IMR-90 (cell line): ENCODE measurements around the gene FBXO3. TPM values are rescaled to one million over a fixed set of nuclear protein-coding genes. Genes with fewer than 3 reads are reported as not detected.

Source experiments
- ATAC-seq: fragments of 200-7000 bp; cut with Tn5 transposase; 2 replicates; pipeline ENCODE4 v1.9.1; 2020; ENCODE audit warnings: low read depth, mild to moderate bottlenecking, moderate library complexity
- BruUV-seq: library from RNA; stranded (reverse); fragments of 400-500 nt; replicated peaks from 2 replicates; lab custom pipeline; 2021; lab: Mats Ljungman, UMichigan
- CTCF ChIA-PET: fragments of 300-600 bp; formaldehyde crosslinking; extraction: SDS; loops from one replicate; lab custom pipeline; 2021; ENCODE audit warnings: antibody characterized with exemption; lab: Yijun Ruan, JAX
- POLR2A ChIA-PET: fragments of 300-600 bp; sonication (Branson Sonifier 250); formaldehyde crosslinking; loops from one replicate; lab custom pipeline; 2022; ENCODE audit warnings: antibody characterized with exemption; ENCODE audit not compliant: unreplicated experiment; lab: Charles Lee
- DNase-seq: peaks from one replicate; pipeline ENCODE4 v3.0.0; 2013
- H2AFZ ChIP-seq: replicated peaks from 2 replicates; pipeline ENCODE3; 2013; ENCODE audit warnings: low read length, mild to moderate bottlenecking; ENCODE audit not compliant: poor library complexity
- H2AK5ac ChIP-seq: 2 replicates; pipeline ENCODE4 v1.6.1; 2013; ENCODE audit warnings: low read depth, low read length, inconsistent platforms
- H2AK9ac ChIP-seq: replicated peaks from 2 replicates; pipeline ENCODE3; 2013; ENCODE audit warnings: mild to moderate bottlenecking, low read depth, low read length, moderate library complexity; ENCODE audit not compliant: poor library complexity
- H2BK120ac ChIP-seq: 2 replicates; pipeline ENCODE4 v1.6.1; 2013; ENCODE audit warnings: low read depth, low read length, inconsistent platforms
- H2BK15ac ChIP-seq: 3 replicates; pipeline ENCODE4 v1.6.1; 2013; ENCODE audit warnings: low read depth, low read length, inconsistent platforms
- H2BK20ac ChIP-seq: 2 replicates; pipeline ENCODE4 v1.6.1; 2013; ENCODE audit warnings: low read depth, mild to moderate bottlenecking, inconsistent platforms, low read length, moderate library complexity
- H2BK5ac ChIP-seq: 2 replicates; pipeline ENCODE4 v1.6.1; 2013; ENCODE audit warnings: mild to moderate bottlenecking, low read depth, low read length, inconsistent platforms; ENCODE audit not compliant: poor library complexity, severe bottlenecking
- H3K14ac ChIP-seq: replicated peaks from 2 replicates; pipeline ENCODE4 v1.6.1; 2013; ENCODE audit warnings: low read depth, low read length, inconsistent platforms
- H3K18ac ChIP-seq: 2 replicates; pipeline ENCODE4 v1.6.1; 2013; ENCODE audit warnings: low read depth, low read length, control low read depth
- H3K23ac ChIP-seq: 2 replicates; pipeline ENCODE4 v1.6.1; 2013; ENCODE audit warnings: low read depth, low read length, inconsistent platforms
- H3K27ac ChIP-seq: 2 replicates; pipeline ENCODE4 v1.5.1; 2013; ENCODE audit warnings: mild to moderate bottlenecking, control low read depth, low read length; ENCODE audit not compliant: insufficient read depth
- H3K27me3 ChIP-seq: 2 replicates; pipeline ENCODE4 v1.6.1; 2013; ENCODE audit warnings: low read length; ENCODE audit not compliant: control insufficient read depth, insufficient read depth
- H3K36me3 ChIP-seq: 2 replicates; pipeline ENCODE4 v1.6.1; 2013; ENCODE audit warnings: low read length, mixed read lengths; ENCODE audit not compliant: control insufficient read depth, insufficient read depth
- H3K4ac ChIP-seq: 2 replicates; pipeline ENCODE4 v1.6.1; 2013; ENCODE audit warnings: low read depth, low read length, inconsistent platforms
- H3K4me1 ChIP-seq: 2 replicates; pipeline ENCODE4 v1.6.1; 2013; ENCODE audit warnings: low read length, mixed read lengths; ENCODE audit not compliant: control insufficient read depth, insufficient read depth
- H3K4me2 ChIP-seq: 2 replicates; pipeline ENCODE4 v1.6.1; 2013; ENCODE audit warnings: low read depth, mild to moderate bottlenecking, control low read depth, low read length, moderate library complexity
- H3K4me3 ChIP-seq: 2 replicates; pipeline ENCODE4 v1.5.1; 2013; ENCODE audit warnings: low read depth, mild to moderate bottlenecking, control low read depth, low read length, moderate library complexity; ENCODE audit not compliant: insufficient read depth
- H3K56ac ChIP-seq: 2 replicates; pipeline ENCODE4 v1.6.1; 2013; ENCODE audit warnings: low read length, inconsistent platforms; ENCODE audit not compliant: insufficient read depth; ENCODE audit errors: extremely low read depth
- H3K79me1 ChIP-seq, 2 experiments: 2 replicates each; pipeline ENCODE4 v1.6.1; 2013; ENCODE audit warnings: low read length in 2 of 2, inconsistent platforms in 1 of 2, low read depth in 1 of 2
- H3K9ac ChIP-seq: 2 replicates; pipeline ENCODE4 v1.6.1; 2013; ENCODE audit warnings: low read depth, low read length, control low read depth
- H3K9me1 ChIP-seq: 2 replicates; pipeline ENCODE4 v1.6.1; 2013; ENCODE audit warnings: low read length, inconsistent platforms; ENCODE audit not compliant: insufficient read depth
- H3K9me3 ChIP-seq: 2 replicates; pipeline ENCODE4 v1.6.1; 2013; ENCODE audit warnings: low read length; ENCODE audit not compliant: control insufficient read depth, insufficient read depth
- H4K20me1 ChIP-seq: 2 replicates; pipeline ENCODE4 v1.6.1; 2013; ENCODE audit warnings: low read length, inconsistent platforms; ENCODE audit not compliant: insufficient read depth
- H4K5ac ChIP-seq: 2 replicates; pipeline ENCODE4 v1.6.1; 2013; ENCODE audit warnings: mild to moderate bottlenecking, low read depth, low read length, control low read depth
- H4K8ac ChIP-seq, 2 experiments: 2 replicates each; pipeline ENCODE4 v1.6.1; 2013; ENCODE audit warnings: low read depth in 2 of 2, low read length in 2 of 2, control low read depth in 1 of 2, inconsistent platforms in 1 of 2
- H4K91ac ChIP-seq: 2 replicates; pipeline ENCODE4 v1.6.1; 2013; ENCODE audit warnings: low read depth, low read length, inconsistent platforms; ENCODE audit not compliant: insufficient read depth
- ELK1 ChIP-seq: fragments of 150-350 bp; IDR thresholded peaks from 2 replicates; pipeline ENCODE4 v1.6.1; 2016; ENCODE audit warnings: low read depth, mild to moderate bottlenecking, low read length, moderate library complexity, borderline replicate concordance
- RAD21 ChIP-seq: IDR thresholded peaks from 2 replicates; pipeline ENCODE4 v1.6.1; 2012; ENCODE audit warnings: low read length, improper control_type of control experiment
- RCOR1 ChIP-seq: IDR thresholded peaks from 2 replicates; pipeline ENCODE4 v1.6.1; 2012; ENCODE audit warnings: mild to moderate bottlenecking, low read length, improper control_type of control experiment; ENCODE audit not compliant: insufficient replicate concordance
- WGBS, 2 experiments: methylation state at CpG; one replicate each; pipeline versions ENCODE4 v1.1.5 to v1.1.7; 2013; ENCODE audit warnings: missing lambda C conversion rate in 2 of 2; ENCODE audit not compliant: insufficient read length in 1 of 2; ENCODE audit errors: extremely low coverage in 2 of 2; 5-methylcytosine and 5-hydroxymethylcytosine counted together
- dilution Hi-C: fragments of 300-500 bp; cut with HindIII; formaldehyde crosslinking; loops from one replicate; pipeline ENCODE4 v1.14.3; 2018; ENCODE audit warnings: low sequenced_read_pairs; ENCODE audit not compliant: unreplicated experiment
- in situ Hi-C: fragments of 300-500 bp; cut with MboI; formaldehyde crosslinking; loops from 3 replicates; pipeline ENCODE4 v1.14.3; 2019; ENCODE audit warnings: low sequenced_read_pairs, inconsistent platforms, mixed read lengths
- intact Hi-C: fragments of 100-400 bp; cut with micrococcal nuclease; formaldehyde crosslinking; loops from 2 replicates; pipeline ENCODE4 v1.10.0; 2022
- polyA plus RNA-seq, 3 experiments: library from polyadenylated mRNA; depleted of rRNA; stranded (reverse); fragments of >200 nt; gene quantifications; 2 replicates each; pipeline ENCODE4 v1.2.3, GENCODE V29; 2012; ENCODE audit warnings: low replicate concordance in 1 of 3
- total RNA-seq: library from RNA; depleted of rRNA; stranded (reverse); fragments of >200 nt; gene quantifications from 2 replicates; pipeline ENCODE4 v1.2.3, GENCODE V29; 2012

Gene FBXO3
- total and polyA plus RNA-seq, 2 of the 4 experiments (the other 2 are of a cell fraction): 26.2 to 51.1 TPM

DNA sequence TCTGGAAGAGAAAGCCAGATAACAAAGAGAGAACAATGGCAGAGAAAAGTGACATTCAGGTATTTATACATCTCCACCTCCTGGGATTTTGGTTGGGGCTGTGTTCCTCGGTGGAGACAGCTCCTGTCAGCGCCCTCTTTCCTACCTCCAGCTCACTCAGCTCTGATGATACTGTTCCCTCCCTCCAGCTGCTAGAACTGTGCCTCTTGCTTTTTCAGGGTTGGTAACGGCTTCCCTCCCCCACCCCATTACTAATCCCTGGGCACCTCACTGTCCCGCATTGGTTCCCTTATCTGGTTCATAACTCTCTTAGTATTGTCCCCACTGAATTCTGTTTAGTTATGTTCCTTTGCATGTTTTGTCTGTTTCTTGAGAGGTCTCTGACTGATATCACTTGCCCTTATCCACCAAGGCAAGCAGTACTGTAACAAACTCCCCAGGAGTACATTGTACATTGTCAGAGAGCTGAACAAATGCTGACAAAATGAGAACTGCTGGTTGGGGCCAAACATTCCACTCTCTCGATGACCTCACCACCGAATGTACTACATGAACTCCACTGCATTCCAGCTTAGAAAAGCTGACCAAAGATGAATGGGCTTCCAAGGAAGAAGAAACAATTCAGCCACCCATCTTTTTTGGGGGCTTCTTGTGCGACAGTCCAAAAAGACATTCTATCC lies 5.7 kb upstream of the FBXO3 start (continued):
- TF ChIP-seq RCOR1: no peak

- Histone ChIP-seq H3K4me1 (peaks cover 16% of the 10 kb centered on the region), H3K9ac (no peak overlapping the region), H2BK20ac (no peak overlapping the region), H3K36me3 (no peaks in the 10 kb centered on the region), H3K27me3 (peaks cover 5% of the 10 kb centered on the region), H4K20me1 (no peaks in the 10 kb centered on the region), H3K4ac (0 out of 2 replicates have a peak overlapping the region, but pooled peaks have one; percentile 23), H2BK5ac (no peak overlapping the region), H2BK120ac (peak overlapping the region; percentile 33; the same call in 1 of the 2 replicates), H3K79me1 (peaks cover 0 to 1% of the 10 kb centered on the region in 2 experiments; a peak in 2 of 4 replicates), H3K4me3 (no peak overlapping the region), H3K9me3 (peaks cover 2% of the 10 kb centered on the region; the same call in 1 of the 2 replicates), H3K56ac (no peak overlapping the region), H3K27ac (no peak overlapping the region), H4K5ac (no peak overlapping the region), H2AK9ac (no peak overlapping the region), H2AK5ac (no peak overlapping the region; the same call in 1 of the 2 replicates), H4K91ac (no peak overlapping the region), H3K9me1 (peaks cover 15% of the 10 kb centered on the region), H3K4me2 (peak overlapping the region; percentile 44; the same call in 1 of the 2 replicates), H3K18ac (no peak overlapping the region), H3K23ac (peak overlapping the region; percentile 31; the same call in 1 of the 2 replicates), H2BK15ac (no peak overlapping the region), H2AFZ (peak overlapping the region; percentile 86), H3K14ac (no peak overlapping the region), H4K8ac (peak overlapping the region in 1 of 2 experiments; percentile 46; a peak in 1 of 4 replicates)
- ChIA-PET CTCF (no interaction called here), POLR2A (no interaction called here)
- 10% methylated on average over 2 of the region's 5 CpGs; no CpG with 5 or more reads in 1 of the 2 experiments for WGBS, 2 experiments
- intact Hi-C loops (loop anchor here (1.0 kb wide), 1 partner anchor 24 kb away; no protein-coding TSS in a partner anchor), dilution Hi-C loops (no loop called here), in situ Hi-C loops (no loop called here)
- BruUV-seq: no TSS peak
- peak; percentile 15; the same call in 1 of the 2 replicates for ATAC-seq
- peak; percentile 83 for DNase-seq
- TF ChIP-seq ELK1 (no peak), RAD21 (no peak)
Measured at GRCh38 chr11:33778675-33779074, 4.4 kb upstream of the FBXO3 start.
